ENCODE measurements around the gene WDR90. TPM values are rescaled to one million over a fixed set of nuclear protein-coding genes. Genes with fewer than 3 reads are reported as not detected.
A peak's percentile ranks its signal among the peaks of the same experiment; 100 is the strongest.

Gene WDR90
- total and polyA plus RNA-seq, 2 of the 13 experiments (the other 11 are each of a cell fraction or from before 2014, with no cell fraction given), result 14.9 to 28.9 TPM

DNA sequence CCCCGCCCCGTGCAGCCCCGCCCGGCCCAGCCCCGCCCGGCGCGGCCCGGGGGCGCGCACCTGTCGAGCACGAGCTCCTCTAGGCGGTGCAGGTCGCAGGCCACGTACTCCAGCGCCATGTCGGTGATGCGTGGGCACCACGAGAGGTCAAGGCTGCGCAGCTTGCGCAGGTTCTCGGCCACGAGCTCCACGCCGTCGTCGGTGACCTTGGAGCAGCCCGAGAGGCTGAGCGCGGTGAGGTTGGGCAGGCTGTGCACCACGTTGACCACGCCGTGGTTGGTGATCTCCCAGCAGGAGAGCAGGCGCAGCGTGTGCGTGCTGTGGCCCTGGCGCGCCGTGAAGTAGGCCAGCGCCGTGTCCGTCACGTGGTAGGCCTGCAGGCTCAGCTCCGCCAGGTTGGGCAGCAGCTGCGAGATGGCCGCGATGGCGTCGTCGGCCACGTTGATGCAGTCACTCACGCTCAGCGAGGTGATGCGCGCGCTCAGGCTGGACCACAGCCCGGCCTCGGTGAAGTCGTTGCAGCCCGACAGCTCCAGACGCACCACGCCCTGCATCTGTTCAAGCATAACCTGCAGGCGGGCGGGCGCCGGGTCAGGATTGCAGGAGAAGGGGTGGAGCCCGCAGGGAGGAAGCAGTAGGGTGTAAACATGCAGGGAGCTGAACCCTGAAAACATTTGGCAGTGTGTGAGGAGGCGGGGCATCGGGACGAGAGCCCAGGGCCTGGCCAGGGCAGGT, 46.4 kb downstream of the WDR90 start (continued):
- TF ChIP-seq JUN (CRISPR knock-in tag; IDR thresholded peaks at IDR 0.05) (0 out of 2 replicates have a peak, but pooled peaks have one; percentile 36), ZNF563 (CRISPR knock-in tag; IDR thresholded peaks at IDR 0.05) (peak; percentile 43; the same call in 1 of the 2 replicates), ZFP62 (CRISPR knock-in tag; IDR thresholded peaks at IDR 0.05) (no peak), SP2 (CRISPR knock-in tag; IDR thresholded peaks at IDR 0.05) (no peak), PHF8 (CRISPR knock-in tag; IDR thresholded peaks at IDR 0.05) (no peak), MEIS1 (CRISPR knock-in tag; IDR thresholded peaks at IDR 0.05; ENCODE audit: borderline replicate concordance) (no peak; the same call in 1 of the 2 replicates), LCORL (IDR thresholded peaks at IDR 0.05) (no peak), LCORL (CRISPR knock-in tag; IDR thresholded peaks at IDR 0.05) (no peak), ZNF550 (CRISPR knock-in tag; IDR thresholded peaks at IDR 0.05; ENCODE audit: borderline replicate concordance) (no peak), HOXA5 (CRISPR knock-in tag; IDR thresholded peaks at IDR 0.05) (no peak), NKX3-1 (CRISPR knock-in tag; IDR thresholded peaks at IDR 0.05) (0 out of 2 replicates have a peak, but pooled peaks have one; percentile 63), TRIM24 (CRISPR knock-in tag; IDR thresholded peaks at IDR 0.05) (no peak), SP5 (CRISPR knock-in tag; IDR thresholded peaks at IDR 0.05; ENCODE audit: borderline replicate concordance, low read depth) (peak; percentile 19; the same call in 1 of the 2 replicates)
- TF ChIP-seq, protein P1, sequence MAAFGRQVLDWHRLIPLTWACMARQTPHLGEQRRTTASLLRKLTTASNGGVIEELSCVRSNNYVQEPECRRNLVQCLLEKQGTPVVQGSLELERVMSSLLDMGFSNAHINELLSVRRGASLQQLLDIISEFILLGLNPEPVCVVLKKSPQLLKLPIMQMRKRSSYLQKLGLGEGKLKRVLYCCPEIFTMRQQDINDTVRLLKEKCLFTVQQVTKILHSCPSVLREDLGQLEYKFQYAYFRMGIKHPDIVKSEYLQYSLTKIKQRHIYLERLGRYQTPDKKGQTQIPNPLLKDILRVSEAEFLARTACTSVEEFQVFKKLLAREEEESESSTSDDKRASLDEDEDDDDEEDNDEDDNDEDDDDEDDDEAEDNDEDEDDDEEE (CRISPR knock-in tag; IDR thresholded peaks at IDR 0.05), result peak; percentile 52
- TF ChIP-seq, protein P2, sequence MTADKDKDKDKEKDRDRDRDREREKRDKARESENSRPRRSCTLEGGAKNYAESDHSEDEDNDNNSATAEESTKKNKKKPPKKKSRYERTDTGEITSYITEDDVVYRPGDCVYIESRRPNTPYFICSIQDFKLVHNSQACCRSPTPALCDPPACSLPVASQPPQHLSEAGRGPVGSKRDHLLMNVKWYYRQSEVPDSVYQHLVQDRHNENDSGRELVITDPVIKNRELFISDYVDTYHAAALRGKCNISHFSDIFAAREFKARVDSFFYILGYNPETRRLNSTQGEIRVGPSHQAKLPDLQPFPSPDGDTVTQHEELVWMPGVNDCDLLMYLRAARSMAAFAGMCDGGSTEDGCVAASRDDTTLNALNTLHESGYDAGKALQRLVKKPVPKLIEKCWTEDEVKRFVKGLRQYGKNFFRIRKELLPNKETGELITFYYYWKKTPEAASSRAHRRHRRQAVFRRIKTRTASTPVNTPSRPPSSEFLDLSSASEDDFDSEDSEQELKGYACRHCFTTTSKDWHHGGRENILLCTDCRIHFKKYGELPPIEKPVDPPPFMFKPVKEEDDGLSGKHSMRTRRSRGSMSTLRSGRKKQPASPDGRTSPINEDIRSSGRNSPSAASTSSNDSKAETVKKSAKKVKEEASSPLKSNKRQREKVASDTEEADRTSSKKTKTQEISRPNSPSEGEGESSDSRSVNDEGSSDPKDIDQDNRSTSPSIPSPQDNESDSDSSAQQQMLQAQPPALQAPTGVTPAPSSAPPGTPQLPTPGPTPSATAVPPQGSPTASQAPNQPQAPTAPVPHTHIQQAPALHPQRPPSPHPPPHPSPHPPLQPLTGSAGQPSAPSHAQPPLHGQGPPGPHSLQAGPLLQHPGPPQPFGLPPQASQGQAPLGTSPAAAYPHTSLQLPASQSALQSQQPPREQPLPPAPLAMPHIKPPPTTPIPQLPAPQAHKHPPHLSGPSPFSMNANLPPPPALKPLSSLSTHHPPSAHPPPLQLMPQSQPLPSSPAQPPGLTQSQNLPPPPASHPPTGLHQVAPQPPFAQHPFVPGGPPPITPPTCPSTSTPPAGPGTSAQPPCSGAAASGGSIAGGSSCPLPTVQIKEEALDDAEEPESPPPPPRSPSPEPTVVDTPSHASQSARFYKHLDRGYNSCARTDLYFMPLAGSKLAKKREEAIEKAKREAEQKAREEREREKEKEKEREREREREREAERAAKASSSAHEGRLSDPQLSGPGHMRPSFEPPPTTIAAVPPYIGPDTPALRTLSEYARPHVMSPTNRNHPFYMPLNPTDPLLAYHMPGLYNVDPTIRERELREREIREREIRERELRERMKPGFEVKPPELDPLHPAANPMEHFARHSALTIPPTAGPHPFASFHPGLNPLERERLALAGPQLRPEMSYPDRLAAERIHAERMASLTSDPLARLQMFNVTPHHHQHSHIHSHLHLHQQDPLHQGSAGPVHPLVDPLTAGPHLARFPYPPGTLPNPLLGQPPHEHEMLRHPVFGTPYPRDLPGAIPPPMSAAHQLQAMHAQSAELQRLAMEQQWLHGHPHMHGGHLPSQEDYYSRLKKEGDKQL (CRISPR knock-in tag; IDR thresholded peaks at IDR 0.05; ENCODE audit: low read depth), result no peak
- TF ChIP-seq, protein P3, sequence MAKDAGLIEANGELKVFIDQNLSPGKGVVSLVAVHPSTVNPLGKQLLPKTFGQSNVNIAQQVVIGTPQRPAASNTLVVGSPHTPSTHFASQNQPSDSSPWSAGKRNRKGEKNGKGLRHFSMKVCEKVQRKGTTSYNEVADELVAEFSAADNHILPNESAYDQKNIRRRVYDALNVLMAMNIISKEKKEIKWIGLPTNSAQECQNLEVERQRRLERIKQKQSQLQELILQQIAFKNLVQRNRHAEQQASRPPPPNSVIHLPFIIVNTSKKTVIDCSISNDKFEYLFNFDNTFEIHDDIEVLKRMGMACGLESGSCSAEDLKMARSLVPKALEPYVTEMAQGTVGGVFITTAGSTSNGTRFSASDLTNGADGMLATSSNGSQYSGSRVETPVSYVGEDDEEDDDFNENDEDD (CRISPR knock-in tag; IDR thresholded peaks at IDR 0.05; ENCODE audit: borderline replicate concordance), result peak; percentile 71
